DMS153 (cell line): Measurements from ENCODE around the gene SH3RF2.
"Not testable (repeated sequence)": the region's sequence is repeated elsewhere in the genome, so short reads cannot be mapped to it uniquely, and the experiment has no call there.

Experiments used
- DNase-seq: peaks from one replicate; lab custom pipeline; 2025; lab: John Stamatoyannopoulos, UW

Gene SH3RF2

GRCh38 chr5:145979270-145980223 lies 43.2 kb downstream of the SH3RF2 start:
- no peak for DNase-seq

- no peak for DNase-seq
Observed at GRCh38 chr5:145980259-145980658, 43.9 kb downstream of the SH3RF2 start.

GRCh38 chr5:145980718-145981117 lies 44.3 kb downstream of the SH3RF2 start:
- DNase-seq, result no peak

GRCh38 chr5:145981589-145982571 lies 45.5 kb downstream of the SH3RF2 start:
- DNase-seq, result no peak

- no peak for DNase-seq
Observed at GRCh38 chr5:145982572-145983318, 46.4 kb downstream of the SH3RF2 start.

GRCh38 chr5:145983446-145983845 lies 47.1 kb downstream of the SH3RF2 start:
- DNase-seq, result no peak

- DNase-seq, result no peak
Observed at GRCh38 chr5:145984072-145984471, 47.7 kb downstream of the SH3RF2 start.

GRCh38 chr5:145987856-145988255 lies 51.5 kb downstream of the SH3RF2 start:
- no peak for DNase-seq

GRCh38 chr5:145988993-145989392 lies 52.6 kb downstream of the SH3RF2 start:
- no peak for DNase-seq

- no peak for DNase-seq
Observed at GRCh38 chr5:145989428-145989827, 53.0 kb downstream of the SH3RF2 start.

GRCh38 chr5:145990170-145990569 lies 53.8 kb downstream of the SH3RF2 start:
- DNase-seq, result no peak

GRCh38 chr5:145991044-145991575 lies 54.7 kb downstream of the SH3RF2 start:
- DNase-seq, result no peak

- DNase-seq, result not testable (repeated sequence)
Observed at GRCh38 chr5:145993538-145993937, 57.2 kb downstream of the SH3RF2 start.

GRCh38 chr5:145996135-145996534 lies 59.8 kb downstream of the SH3RF2 start:
- no peak for DNase-seq

GRCh38 chr5:145999208-145999607 lies 62.8 kb downstream of the SH3RF2 start:
- DNase-seq, result no peak

GRCh38 chr5:146000072-146000471 lies 63.7 kb downstream of the SH3RF2 start:
- DNase-seq, result no peak

GRCh38 chr5:146001544-146002190 lies 65.3 kb downstream of the SH3RF2 start:
- no peak for DNase-seq

GRCh38 chr5:146002491-146002890 lies 66.1 kb downstream of the SH3RF2 start:
- DNase-seq, result no peak

GRCh38 chr5:146003852-146004251 lies 67.5 kb downstream of the SH3RF2 start:
- no peak for DNase-seq

GRCh38 chr5:146005264-146005663 lies 68.9 kb downstream of the SH3RF2 start:
- no peak for DNase-seq

- no peak for DNase-seq
Observed at GRCh38 chr5:146005723-146006122, 69.3 kb downstream of the SH3RF2 start.
